Measurements from ENCODE around the gene CPNE8.

Gene CPNE8

DNA sequence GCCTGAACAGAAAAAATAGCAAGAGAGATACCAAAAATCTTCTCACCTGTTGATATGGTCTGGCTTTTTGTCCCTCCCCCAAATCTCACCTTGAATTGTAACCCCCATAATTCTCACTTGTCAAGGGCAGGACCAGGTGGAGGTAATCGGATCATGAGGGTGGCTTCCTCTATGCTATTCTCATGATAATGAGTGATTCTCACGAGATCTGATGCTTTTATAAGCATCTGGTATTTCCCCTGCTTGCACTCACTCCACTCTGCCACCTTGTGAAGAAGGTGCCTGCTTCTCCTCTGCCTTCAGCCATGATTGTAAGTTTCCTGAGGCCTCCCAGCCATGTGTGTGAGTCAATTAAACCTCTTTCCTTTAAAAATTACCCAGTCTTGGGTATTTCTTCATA is 291.2 kb downstream of the CPNE8 start:
- Histone ChIP-seq H3K27me3 (ENCODE audit: insufficient read depth, low read length) (no peaks in the 10 kb centered on the region), H3K4me3 (ENCODE audit: low read length) (no peak overlapping the region), H3K9me3 (ENCODE audit: low read length) (no peaks in the 10 kb centered on the region), H3K36me3 (ENCODE audit: insufficient read depth, low read length) (no peaks in the 10 kb centered on the region), H2AFZ (ENCODE audit: low read depth, low read length) (no peak overlapping the region), H3K4me1 (ENCODE audit: insufficient read depth, low read length) (no peaks in the 10 kb centered on the region)

DNA sequence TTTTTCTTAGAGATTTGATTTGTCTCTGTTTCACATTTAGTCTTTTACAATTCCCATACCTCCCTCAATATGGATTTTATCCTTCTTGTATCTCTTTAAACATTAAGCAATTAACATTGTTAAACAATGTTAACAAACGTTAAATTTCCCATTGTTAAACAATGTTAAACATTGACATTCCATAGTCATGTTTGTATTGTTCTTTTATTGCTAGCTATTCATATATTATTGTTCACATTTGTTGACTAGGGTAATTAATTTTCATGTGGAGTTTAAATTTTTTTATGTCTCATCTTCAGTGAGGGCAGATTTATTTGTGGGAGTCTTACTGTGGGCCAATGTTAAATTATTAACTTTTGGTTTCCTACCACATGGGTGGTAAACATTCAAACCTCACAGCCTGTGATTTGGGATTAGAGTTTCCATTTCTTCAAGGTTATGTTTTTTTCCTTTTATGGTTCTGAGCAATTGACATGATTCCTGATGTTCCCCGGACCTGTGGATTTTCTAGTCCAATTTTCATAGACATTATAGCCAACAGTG is 294.5 kb downstream of the CPNE8 start:
- Histone ChIP-seq H3K36me3 (ENCODE audit: insufficient read depth, low read length) (no peaks in the 10 kb centered on the region), H3K9me3 (ENCODE audit: low read length) (no peaks in the 10 kb centered on the region), H2AFZ (ENCODE audit: low read depth, low read length) (no peak overlapping the region), H3K4me1 (ENCODE audit: insufficient read depth, low read length) (no peaks in the 10 kb centered on the region), H3K4me3 (ENCODE audit: low read length) (no peak overlapping the region), H3K27me3 (ENCODE audit: insufficient read depth, low read length) (no peaks in the 10 kb centered on the region)

DNA sequence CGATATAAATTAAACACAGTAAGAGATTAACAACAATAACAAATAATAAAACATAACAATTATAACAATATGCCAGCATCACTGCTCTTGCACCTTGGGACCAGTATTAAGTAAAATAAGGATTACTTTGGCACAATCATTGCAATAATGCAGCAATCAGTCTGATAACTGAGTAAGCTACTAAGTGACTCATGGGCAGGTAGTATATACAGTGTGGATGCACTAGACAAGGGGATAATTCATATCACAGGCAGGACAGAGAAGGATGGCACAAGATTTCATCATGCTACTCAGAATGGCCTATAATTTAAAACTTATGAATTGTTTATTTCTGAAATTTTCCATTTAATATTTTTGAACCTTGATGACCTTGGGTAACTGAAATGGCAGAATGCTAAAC is 298.1 kb downstream of the CPNE8 start:
- H2AFZ ChIP-seq (ENCODE audit: low read depth, low read length) = no peak overlapping the region
- H3K4me1 ChIP-seq (ENCODE audit: insufficient read depth, low read length) = no peaks in the 10 kb centered on the region
- H3K4me3 ChIP-seq (ENCODE audit: low read length) = no peak overlapping the region
- H3K27me3 ChIP-seq (ENCODE audit: insufficient read depth, low read length) = no peaks in the 10 kb centered on the region
- H3K9me3 ChIP-seq (ENCODE audit: low read length) = no peaks in the 10 kb centered on the region
- H3K36me3 ChIP-seq (ENCODE audit: insufficient read depth, low read length) = no peaks in the 10 kb centered on the region

All from neuron (in vitro differentiated cells).